HG03066 (cell line): ENCODE data around the gene THSD7B.
"Not testable (repeated sequence)": the region's sequence is repeated elsewhere in the genome, so short reads cannot be mapped to it uniquely, and the experiment has no call there.

Source experiments
- ATAC-seq: cut with Tn5 transposase; IDR thresholded peaks from one replicate; pipeline ENCODE4 v1.9.1; 2021; ENCODE audit warnings: low read depth; ENCODE audit not compliant: unreplicated experiment

THSD7B gene

DNA sequence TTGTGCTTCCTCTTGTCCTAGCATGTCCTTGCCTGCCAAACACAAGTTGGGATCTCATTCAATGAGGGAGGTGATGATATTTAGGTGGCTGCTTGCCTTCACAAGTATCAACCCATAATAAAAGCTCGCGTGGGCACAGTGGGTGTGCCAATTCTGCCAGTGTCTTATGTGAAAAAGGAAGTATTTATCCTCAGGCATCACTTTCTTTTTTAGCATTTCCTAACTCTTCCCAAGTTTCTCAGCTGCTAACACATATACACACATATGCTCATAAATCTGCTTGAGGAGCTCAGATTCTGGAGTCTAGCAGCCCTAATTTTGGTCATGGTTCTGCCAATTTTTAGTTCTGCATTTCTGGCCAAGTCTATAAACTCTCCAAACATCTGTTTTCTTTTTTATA is 879.4 kb downstream of the THSD7B start:
- ATAC-seq, result no peak

DNA sequence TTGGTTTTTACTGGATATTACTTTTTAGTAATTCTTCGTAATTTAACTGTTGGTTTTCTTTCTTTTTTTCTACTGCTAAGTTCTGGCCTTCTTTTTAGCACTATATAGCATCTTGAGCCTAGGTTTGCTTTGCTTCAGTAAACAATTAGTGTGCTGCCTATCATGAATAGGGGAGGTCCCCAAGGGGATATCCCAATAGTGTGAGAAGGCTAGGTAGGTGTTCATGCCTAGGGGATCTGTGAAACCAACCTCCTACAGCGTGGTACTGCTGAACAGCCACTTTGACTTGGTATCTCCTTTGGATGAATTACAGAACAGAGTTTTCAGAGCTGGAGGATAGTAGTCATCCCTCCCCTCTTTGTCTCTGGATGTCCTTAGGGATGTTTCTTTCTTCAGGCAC is 888.7 kb downstream of the THSD7B start:
- ATAC-seq, result no peak

DNA sequence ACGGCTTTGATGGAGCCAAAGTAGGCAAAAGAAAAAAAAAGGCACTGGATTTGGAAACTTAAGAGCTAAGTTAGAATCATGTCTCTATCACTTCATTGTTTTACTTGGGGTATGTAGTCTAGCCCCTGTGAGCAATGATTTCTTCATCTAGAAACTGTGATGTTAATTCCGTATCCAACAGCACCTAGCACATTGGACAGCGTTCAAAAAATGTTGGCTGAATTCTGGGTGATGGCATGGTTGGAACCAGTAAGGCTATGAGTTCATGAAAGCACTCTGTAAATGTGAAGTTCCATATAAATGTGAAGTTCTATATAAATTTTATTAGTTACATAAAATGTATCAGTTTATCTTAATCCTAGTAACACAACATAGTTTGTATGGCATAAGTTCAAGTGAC is 890.5 kb downstream of the THSD7B start:
- no peak for ATAC-seq

DNA sequence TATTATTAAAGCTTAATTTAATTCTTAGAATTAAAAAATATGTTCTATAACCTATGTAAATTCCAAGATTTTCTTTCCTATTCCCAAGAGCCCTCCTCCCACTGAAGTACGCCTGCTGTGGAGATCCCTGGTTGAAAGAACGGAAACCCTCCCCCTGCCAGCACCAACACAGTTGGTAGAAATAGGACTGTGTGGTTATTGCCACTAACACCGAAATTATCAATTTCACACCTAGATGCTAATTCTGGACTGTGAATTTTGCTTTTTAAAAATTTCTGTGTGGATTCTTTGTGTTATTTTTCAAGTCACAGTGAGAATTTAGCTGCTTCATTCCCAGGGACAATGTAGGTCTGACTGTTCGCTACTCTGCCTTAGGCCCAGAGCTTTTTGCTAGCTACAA is 893.1 kb downstream of the THSD7B start:
- ATAC-seq, result no peak

DNA sequence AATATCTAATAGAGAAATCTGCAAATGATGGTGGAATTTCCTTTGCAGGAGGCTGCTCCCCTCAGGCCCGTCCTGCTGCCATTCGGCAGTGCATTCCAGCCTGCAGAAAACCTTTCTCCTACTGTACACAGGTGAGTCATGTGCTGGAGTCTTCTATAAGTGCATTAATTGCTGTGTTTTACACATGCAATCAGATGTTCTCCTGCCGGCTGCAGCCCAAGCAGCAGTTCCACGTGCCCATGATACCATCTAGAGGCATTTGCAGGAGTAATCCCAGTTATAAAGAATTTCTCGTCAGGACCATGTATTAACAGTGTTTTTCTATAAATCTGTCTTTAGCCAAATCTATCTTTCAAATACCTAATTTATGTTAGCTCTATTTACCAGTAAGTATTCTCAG is 894.3 kb downstream of the THSD7B start:
- ATAC-seq, result no peak

DNA sequence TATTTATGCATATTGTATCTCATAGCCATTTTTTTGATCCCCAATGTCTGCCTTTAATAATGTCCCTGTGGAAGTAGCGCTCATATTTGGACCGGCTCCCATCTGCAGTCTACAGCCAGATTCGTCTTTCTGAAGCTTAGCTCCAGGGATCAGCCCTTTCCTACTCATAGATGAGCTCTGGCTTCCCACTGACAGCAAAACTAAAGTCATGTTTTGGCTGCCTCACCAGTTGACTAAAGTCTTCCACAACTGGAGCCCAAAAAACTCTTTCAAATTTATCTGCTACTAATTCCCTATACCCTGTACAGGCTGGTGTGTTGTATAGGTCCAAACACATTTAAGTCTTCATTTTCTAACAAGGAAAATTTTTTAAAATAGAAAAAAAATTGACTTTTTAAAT is 904.8 kb downstream of the THSD7B start:
- ATAC-seq, result no peak

DNA sequence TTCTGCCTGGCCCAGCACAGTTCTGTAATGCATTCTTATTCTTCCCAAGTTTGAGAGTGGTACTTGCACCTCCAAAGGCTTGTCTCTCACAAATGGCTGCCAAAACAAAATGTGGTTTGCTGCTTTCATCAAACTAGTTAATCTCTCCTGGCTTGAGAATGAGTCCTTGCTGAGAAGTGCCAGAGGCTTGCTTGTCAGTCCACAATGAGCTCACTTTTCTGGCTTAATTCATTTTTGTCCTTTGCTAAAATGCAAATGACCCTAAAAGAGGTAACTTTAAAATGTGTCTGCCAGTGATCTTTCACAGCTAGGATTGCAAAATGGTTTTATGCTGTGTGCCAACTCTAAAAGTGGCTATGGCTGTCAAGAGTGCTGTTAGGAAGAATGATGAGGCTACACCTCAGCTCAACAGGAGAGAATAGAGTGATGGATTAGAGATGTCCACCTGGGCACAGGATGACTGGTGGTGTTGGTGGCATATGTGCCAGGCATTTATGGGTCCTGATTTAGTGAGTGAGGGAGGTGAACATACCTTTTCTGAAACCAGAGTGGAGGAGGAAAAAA is 907.7 kb downstream of the THSD7B start:
- ATAC-seq, result no peak

DNA sequence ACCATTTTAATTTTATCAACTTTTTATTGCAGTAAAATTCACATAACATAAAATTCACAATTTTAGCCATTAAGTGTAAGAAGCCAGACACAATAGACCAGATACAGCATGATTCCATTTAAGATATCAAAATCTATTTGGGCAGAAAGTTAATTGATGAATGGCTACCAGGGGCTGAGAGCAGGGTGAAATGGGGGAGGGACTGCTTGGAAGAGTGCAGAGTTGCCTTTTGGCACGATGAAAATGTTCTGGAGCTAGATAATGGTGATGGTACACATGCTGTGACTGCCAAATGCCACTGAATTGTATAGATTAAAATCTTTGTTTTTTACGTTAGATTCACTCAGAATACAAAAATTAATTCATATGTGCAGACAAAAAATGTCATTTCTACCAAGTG is 909.6 kb downstream of the THSD7B start:
- ATAC-seq, result no peak

DNA sequence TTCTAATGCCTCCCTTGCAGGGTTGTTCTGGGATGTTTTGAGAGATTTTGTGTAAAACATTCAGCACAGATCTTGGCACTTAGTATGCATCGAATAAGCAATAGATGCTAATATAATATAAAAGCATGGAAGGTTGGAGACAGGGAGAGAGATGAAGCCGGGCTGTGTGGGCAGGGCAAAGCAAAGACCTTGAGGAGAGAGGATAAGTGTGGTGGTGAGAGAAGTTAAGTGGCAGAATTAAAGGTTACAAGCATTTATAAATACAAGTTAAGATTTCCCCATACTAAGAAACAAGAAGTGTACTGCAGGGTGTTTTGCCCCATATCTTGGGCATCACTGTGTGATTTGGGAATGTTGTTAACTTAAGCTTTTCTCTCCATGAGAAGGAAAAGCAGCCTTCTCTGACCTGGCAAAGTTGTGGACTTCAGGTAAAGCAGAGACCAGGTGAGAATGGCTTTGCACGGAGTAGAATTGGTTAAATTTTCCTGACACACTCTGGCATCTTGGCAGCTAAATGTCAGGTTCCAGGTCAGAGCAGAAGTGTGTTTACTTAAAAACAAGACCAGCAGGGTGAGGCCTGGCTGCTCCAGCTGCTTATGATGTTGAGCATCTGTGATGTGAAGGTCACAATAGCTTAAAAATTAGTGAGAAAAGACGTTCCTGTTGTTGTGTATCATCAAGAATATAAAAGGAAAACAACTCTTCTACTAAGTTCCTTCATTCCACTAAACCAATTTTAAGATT is 910.4 kb downstream of the THSD7B start:
- no peak for ATAC-seq

DNA sequence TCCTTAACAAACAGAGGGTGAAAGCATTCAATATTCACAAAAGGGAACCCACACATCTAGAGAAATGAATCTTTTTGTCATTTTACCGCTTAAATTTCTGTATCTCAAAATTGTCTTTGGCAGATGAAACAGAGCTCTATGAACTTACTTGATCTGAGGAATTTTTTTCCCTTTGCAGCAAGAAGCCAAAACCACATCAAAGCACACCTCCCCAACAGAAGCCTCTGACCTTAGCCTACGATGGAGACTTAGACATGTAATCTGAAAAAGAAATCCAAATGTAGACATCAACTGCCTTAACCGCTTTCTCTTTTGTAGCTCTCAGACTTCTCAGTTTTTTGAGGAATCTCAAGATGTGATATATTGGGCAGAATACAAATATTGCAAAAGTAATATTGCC is 911.0 kb downstream of the THSD7B start:
- no peak for ATAC-seq

DNA sequence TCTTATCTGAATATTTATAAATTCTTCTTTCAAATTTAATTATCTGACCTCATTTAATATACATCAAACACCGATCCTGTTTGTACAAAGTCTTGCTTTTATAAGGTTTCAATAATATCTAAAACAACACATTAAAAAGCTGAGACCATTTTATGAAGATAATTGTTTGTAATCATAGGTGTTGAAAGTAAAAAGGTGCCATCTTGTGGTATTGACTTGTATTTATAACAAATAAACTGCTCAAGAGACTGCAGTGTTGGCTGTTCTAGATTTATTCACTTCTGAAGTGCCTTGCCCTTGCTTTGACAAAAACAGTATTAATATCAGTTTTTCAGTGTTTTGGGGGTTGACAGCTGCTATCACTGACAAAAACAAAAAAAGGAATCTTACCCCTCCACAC is 912.1 kb downstream of the THSD7B start:
- no peak for ATAC-seq

DNA sequence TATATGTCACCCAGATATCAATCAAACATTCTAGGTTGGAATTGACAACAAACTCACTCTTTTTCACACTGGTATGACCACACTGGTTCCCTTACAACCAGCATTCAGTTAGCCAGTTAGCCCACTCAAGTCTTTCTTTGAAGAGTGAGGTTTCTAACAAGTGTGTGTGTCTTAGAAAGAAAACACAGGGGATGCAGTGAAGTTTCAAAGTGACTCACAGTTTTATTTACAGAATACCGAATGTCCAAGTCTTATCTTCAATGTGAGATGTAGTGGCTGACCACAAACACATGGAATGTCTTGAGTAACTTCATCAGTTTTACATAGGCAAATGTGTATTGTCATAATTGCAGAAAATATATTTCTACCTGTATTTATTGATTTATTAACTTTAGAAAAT is 924.2 kb downstream of the THSD7B start:
- ATAC-seq, result no peak

DNA sequence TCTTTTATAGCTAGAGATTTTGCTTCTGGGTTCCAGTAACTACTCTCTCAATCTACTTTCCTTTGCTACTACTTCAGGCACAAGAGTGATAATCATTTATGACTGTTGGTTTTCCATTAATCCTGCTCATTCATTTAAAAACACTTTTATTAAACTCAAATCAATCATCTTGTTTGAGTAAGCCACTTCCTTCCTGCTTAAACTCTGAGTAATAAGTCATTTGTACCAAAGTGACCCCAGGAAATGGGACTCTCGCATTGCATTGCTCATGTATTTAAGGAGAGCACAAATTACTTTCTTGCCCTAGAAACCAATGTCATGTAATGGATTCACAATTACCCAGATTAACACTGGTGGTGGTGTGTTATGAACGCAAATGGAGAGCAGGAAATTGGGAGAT is 928.2 kb downstream of the THSD7B start:
- ATAC-seq, result no peak

DNA sequence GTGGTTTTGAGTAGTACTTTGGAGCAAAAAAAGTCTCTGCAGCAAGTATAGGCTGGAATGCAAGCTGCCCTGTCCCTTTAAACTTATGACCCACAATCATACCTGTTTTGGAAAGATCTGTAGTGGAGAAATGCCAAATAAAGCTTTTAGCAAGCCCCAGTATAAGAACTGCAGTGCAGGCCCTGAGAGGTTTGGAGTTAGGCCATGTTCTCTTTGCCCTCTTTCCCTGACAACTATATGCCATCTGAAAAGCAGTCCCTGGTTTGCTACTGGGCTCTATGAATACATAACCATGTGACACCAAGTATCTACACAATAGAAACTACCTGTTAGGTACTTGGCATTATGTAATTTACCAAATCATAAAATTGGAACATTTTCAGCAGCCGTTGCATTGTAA is 931.6 kb downstream of the THSD7B start:
- ATAC-seq, result no peak

DNA sequence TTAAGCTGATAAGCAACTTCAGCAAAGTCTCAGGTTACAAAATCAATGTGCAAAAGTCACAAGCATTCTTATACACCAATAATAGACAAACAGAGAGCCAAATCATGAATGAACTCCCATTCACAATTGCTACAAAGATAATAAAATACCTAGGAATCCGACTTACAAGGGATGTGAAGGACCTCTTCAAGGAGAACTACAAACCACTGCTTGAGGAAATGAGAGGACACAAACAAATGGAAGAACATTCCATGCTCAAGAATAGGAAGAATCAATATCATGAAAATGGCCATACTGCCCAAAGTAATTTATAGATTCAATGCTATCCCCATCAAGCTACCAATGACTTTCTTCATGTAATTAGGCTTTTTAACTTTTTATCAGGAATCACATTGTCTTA is 934.9 kb downstream of the THSD7B start:
- ATAC-seq, result not testable (repeated sequence)

DNA sequence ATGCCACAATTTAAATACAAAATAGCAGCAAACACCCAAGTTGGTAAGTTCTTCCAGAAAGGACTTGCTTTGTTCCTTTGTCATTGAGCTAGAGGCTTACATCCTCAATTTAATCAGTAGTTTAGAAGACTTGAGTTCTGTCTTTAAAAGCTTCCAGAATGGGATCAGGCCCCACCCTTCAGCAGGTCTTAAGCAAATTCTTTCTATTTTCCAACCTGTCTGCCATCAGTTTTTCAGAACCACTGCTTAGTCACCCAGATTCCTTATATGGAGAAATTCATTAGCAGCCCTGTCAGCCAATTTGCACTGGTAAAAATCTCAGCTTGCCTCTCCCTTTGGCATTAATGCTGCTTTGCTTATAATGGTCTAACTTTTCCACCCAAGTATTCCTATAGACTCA is 935.3 kb downstream of the THSD7B start:
- ATAC-seq, result no peak

DNA sequence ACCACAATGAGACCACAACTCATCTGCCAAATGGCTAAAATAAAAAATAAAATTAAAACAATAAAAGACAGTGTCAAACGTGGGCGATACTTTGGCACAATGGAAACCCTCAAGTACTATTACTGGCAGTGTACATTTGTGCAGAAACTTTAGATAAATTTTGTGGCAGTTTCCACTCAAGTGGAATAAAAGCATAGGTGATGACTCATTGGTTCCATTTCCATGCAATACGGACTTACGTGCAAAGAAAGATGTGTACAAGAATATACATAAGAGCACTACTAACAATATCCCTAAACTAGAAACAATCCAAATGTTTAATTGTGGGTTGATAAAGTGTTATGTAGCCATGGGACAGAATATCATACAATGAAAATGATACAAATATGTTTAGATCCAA is 940.0 kb downstream of the THSD7B start:
- no peak for ATAC-seq

DNA sequence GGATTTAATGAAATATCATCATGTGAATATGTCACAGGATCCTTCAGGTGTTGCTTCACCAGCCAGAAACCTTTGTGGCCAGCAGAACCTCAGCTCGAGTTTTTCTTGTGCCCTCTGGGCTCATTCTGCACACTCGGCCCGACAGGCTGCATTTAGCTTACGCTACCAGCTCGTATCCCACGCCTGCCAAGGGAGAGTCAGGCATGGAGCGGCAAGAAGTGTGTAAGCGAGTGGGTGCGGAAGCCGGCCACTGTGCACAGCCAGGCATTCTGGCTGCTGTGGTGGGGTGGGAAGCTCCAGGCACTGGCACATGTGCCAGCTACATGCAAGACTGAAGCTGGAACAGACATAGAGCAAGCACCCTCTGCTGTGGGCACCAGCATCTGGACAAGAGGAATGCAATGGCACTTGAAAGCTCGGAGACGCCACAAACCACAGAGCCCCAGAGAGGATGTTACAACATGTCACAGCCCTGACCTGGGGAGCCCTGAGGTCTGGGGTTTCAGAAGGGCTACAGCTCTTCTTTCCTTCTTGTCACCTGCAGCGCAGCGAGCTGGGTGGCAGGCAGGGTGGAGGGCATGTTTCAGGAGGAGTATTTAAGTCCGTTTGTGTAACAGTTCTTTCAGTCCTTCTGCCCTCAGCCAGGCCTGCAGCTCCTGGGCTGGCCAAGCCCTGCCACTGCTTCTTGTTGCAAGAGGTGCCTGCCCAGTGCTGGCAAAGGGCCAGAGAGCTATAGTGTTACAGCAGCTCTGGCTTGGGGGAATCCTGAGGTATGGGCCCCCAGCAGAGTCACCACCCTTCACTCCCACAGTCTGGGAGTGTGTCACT is 941.7 kb downstream of the THSD7B start:
- no peak for ATAC-seq

DNA sequence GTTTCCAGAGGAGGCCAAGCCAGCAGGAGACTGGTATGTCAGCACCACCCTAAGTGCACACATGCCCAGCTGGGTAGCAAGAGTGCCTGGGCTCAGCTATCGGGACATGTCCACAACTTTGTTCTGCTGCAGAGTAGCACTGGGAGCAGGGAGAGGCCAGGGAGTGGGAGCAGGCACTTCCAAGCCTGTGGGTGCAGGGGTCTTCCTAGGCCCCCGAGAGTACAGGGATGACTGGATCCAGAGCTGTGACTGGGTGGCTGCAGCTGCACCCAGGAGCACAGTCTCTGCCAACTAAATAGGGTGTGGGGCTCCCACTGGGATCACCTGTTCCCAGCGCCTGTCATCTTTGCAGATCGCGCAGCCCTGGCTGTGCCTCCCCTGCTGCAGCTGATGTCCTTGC is 943.0 kb downstream of the THSD7B start:
- no peak for ATAC-seq

DNA sequence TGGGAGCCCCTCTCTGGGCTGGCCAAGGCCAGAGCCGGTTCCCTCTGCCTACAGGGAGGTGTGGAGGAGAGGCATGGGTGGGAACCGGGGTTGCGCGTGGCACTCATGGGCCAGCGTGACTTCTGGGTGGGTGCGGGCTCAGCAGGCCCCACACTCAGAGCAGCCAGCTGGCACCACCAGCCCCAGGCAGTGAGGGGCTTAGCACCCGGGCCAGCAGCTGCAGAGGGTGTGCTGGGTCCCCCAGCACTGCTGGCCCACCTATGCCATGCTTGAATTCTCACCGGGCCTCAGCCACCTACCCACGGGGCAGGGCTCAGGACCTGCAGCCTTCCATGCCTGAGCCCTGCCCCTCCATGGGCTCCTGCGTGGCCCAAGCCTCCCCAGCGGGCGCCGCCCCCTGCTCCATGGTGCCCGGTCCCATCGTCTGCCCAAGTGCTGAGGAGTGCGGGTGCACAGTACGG is 950.4 kb downstream of the THSD7B start:
- ATAC-seq, result no peak

DNA sequence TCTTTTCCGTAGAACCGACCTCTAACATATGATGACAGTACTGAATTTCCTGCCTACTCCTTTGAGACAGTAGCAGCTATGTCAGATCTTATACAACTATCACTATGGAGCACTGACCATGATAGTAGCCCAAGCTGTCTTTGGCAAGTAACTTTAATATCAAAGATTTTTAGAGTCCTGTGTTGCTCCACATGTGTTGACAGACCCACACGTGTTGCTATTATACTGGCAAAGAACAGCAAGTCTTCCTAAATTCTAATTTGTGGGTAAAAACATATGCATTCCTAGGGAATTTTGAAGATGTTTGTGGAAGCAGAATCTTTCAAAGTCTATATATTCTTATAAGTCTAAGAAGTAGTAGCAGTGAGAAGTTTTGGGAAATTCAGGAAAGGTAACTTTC is 953.4 kb downstream of the THSD7B start:
- no peak for ATAC-seq

DNA sequence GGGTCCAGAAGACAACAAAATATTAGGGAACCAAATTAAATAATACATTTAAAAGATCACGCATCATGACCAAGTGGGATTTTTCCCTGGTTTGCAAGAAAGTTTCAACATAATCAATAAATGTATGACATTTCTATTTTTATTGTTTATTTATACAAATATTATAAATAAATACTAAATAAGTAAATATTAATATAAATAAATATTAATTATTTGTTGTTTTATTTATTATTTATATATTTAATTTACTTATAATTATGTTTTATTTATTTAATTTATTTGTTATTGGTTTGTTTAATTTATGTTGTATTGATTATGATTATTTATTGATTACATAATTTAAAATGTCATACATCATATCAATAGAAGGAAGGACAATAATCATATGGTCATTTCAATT is 956.4 kb downstream of the THSD7B start:
- no peak for ATAC-seq
